GM23248 (cell line): Measurements from ENCODE around the gene RFX8.

Experiments used
- EZH2 ChIP-seq: fragments of 200-600 bp; sonication (generic); IDR thresholded peaks from 2 replicates; pipeline ENCODE4 v1.6.1; 2018; ENCODE audit warnings: antibody characterized with exemption, mild to moderate bottlenecking; ENCODE audit not compliant: insufficient read depth, poor library complexity, severe bottlenecking
- EZH2phosphoT487 ChIP-seq: fragments of 200-600 bp; sonication (generic); IDR thresholded peaks from 2 replicates; pipeline ENCODE4 v1.6.1; 2018; ENCODE audit warnings: antibody characterized with exemption, moderate library complexity, mild to moderate bottlenecking, low read depth; ENCODE audit not compliant: insufficient read depth

- no peak for TF ChIP-seq EZH2phosphoT487
- no peak for TF ChIP-seq EZH2
Measured at GRCh38 chr2:101431486-101431885, 43.4 kb downstream of the RFX8 start.
